BJ (cell line): ENCODE results near the gene AP2B1. TPM values are rescaled to one million over a fixed set of nuclear protein-coding genes. Genes with fewer than 3 reads are reported as not detected.
A peak's percentile ranks its signal among the peaks of the same experiment; 100 is the strongest.

Source experiments
- CTCF ChIA-PET: fragments of 350-600 bp; formaldehyde crosslinking; extraction: SDS; loops from one replicate; lab custom pipeline; 2021; ENCODE audit warnings: antibody characterized with exemption, inconsistent platforms; lab: Yijun Ruan, JAX
- POLR2A ChIA-PET: fragments of 300-600 bp; sonication (Branson Sonifier 250); formaldehyde crosslinking; extraction: SDS; loops from one replicate; lab custom pipeline; 2021; ENCODE audit warnings: antibody characterized with exemption; lab: Charles Lee
- DNase-seq: peaks from one replicate; pipeline ENCODE4 v3.0.0-alpha.2; 2011; ENCODE audit warnings: low read depth
- H3K27me3 ChIP-seq: 2 replicates; pipeline ENCODE4 v1.6.0; 2011; ENCODE audit warnings: low read length; ENCODE audit not compliant: control insufficient read depth, insufficient read depth
- H3K36me3 ChIP-seq: 2 replicates; pipeline ENCODE4 v1.5.1; 2011; ENCODE audit warnings: low read length; ENCODE audit not compliant: control insufficient read depth, insufficient read depth
- H3K4me3 ChIP-seq: 2 replicates; pipeline ENCODE4 v1.5.1; 2011; ENCODE audit warnings: low read depth, mild to moderate bottlenecking, control low read depth, low read length
- polyA plus RNA-seq: library from polyadenylated mRNA; depleted of rRNA; stranded (reverse); fragments of >200 nt; gene quantifications from 2 replicates; pipeline ENCODE4 v1.2.3, GENCODE V29; 2011; rRNA removed
- small RNA-seq: library from RNA; depleted of rRNA; stranded (forward); fragments of <200 nt; gene quantifications from one replicate; pipeline ENCODE3, GENCODE V24; 2012; ENCODE audit warnings: low replicate concordance, low read depth; ENCODE audit not compliant: insufficient read length
- TF ChIP-seq, protein P1 (sequence below): IDR thresholded peaks from 2 replicates; pipeline ENCODE4 v1.5.1; 2011; ENCODE audit warnings: low read depth, mild to moderate bottlenecking, control low read depth, inconsistent platforms, low read length, moderate library complexity; ENCODE audit not compliant: insufficient read depth

Gene AP2B1
- polyA plus RNA-seq, 1 experiment = 122 TPM

- DNase-seq = no peak
- H3K27me3 ChIP-seq = peaks cover 39% of the 10 kb centered on the region
- ChIA-PET POLR2A (no interaction called here), CTCF (interaction anchor here (1.1 to 11.0 kb wide), 4 partner anchors 11 to 30 kb away, joined by 3 to 115 read pairs (median 8); no protein-coding TSS in a partner anchor)
- no peaks in the 10 kb centered on the region for H3K36me3 ChIP-seq
- no peak overlapping the region for H3K4me3 ChIP-seq
- TF ChIP-seq, protein P1, sequence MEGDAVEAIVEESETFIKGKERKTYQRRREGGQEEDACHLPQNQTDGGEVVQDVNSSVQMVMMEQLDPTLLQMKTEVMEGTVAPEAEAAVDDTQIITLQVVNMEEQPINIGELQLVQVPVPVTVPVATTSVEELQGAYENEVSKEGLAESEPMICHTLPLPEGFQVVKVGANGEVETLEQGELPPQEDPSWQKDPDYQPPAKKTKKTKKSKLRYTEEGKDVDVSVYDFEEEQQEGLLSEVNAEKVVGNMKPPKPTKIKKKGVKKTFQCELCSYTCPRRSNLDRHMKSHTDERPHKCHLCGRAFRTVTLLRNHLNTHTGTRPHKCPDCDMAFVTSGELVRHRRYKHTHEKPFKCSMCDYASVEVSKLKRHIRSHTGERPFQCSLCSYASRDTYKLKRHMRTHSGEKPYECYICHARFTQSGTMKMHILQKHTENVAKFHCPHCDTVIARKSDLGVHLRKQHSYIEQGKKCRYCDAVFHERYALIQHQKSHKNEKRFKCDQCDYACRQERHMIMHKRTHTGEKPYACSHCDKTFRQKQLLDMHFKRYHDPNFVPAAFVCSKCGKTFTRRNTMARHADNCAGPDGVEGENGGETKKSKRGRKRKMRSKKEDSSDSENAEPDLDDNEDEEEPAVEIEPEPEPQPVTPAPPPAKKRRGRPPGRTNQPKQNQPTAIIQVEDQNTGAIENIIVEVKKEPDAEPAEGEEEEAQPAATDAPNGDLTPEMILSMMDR = no peak
These were observed 188.5 kb downstream of the AP2B1 start for GRCh38 chr17:35775583-35775982.

Small RNA genes within 50 kb of the gene (small RNA-seq; reads per million reads assigned to genes)
- not detected for gene AC004134.1
- not detected for gene AC015911.1
- gene SNORD7 = 3.2 reads per million, percentile 41 among the genes with 10 or more reads in this experiment

Other genes starting within 250 kb of the AP2B1 start
- gene SLFN11, start 213.7 kb upstream of the AP2B1 start, polyA plus RNA-seq = 14.5 and 21.2 TPM in 2 replicates
- gene SLFN12, start 154.8 kb upstream of the AP2B1 start, polyA plus RNA-seq = 8.6 and 16.5 TPM in 2 replicates
- gene SLFN13, start 138.6 kb upstream of the AP2B1 start, polyA plus RNA-seq = 1.3 and 1.7 TPM in 2 replicates
- gene SLFN12L, start 49.6 kb upstream of the AP2B1 start, polyA plus RNA-seq = not detected in 2 replicates
- gene SLFN14, start 26.5 kb upstream of the AP2B1 start, polyA plus RNA-seq = not detected in 2 replicates
- 8.5 and 11.0 TPM in 2 replicates for gene PEX12, start 8.8 kb upstream of the AP2B1 start, polyA plus RNA-seq
- gene RASL10B, start 144.3 kb downstream of the AP2B1 start, polyA plus RNA-seq = 3.2 and 4.5 TPM in 2 replicates
- not detected in 2 replicates for gene GAS2L2, start 165.9 kb downstream of the AP2B1 start, polyA plus RNA-seq
- gene C17orf50, start 173.6 kb downstream of the AP2B1 start, polyA plus RNA-seq = not detected in 2 replicates
- 0.15 and 0.28 TPM in 2 replicates for gene MMP28, start 208.3 kb downstream of the AP2B1 start, polyA plus RNA-seq
- gene TAF15, start 222.2 kb downstream of the AP2B1 start, polyA plus RNA-seq = 27.4 and 49.6 TPM in 2 replicates